HG02571 (cell line): ENCODE results near the gene HCFC1.
A peak's percentile ranks its signal among the peaks of the same experiment; 100 is the strongest.

Experiments used
- ATAC-seq: cut with Tn5 transposase; IDR thresholded peaks from one replicate; pipeline ENCODE4 v1.9.1; 2021; ENCODE audit warnings: mild to moderate bottlenecking, moderate library complexity; ENCODE audit not compliant: unreplicated experiment

HCFC1 gene

DNA sequence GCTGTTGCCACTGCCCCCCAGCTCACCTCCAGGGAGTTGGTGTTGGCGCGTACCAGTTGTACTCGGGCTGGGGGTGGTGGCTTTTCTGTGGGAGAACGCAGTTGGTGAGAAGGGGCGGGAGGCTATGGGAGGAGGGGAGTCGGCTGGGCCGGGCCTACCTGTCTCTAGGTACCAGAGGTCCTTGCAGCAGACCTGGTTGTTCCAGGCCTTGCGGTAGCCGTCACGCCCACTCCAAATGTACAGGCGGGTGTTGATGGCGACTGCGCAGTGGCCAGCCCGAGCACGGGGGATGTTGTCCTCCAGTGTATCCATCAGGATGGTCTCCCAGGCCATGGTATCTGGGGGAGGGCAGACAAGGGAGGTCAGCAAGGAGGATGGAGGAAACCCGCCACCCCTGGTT, 11.5 kb downstream of the HCFC1 start:
- ATAC-seq: no peak

DNA sequence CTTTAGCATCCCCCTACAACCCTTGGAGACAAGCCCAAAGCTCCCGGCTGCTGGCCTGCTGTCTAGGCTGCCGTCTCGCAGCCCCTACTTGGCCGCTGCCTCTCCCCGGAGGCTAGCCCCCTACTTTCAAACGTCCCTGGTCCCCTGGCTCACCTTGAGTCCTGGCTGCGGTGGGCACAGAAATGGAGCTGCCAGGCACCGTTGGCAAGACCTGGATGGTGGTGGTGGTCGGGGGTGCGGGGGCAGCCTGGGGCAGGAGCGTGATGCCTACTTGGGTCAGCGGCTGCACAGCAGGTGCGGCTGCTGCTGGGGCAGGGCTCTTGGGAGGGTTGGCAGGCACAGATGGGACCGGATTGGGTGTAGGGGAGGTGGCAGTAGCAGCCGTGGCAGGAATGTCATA, 12.0 kb downstream of the HCFC1 start:
- no peak for ATAC-seq

DNA sequence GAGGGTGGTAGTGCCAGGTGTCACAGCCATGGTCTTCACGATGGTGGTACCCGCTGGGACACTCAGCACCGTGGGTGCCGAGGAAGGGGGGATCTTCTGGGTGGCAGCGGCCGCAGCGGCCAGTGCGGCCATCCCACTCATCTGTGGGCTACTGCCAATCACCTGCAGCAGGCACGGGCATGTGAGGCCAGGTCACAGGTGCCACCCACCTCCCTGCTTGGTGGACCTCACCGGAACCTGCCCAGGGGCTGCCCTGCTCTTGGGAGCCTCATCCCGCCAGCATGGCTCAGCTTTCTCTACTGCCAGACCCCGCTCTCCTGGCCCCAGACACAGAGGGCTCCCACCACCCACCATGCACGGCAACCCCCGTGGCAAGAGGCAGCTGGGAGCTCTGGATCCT, 13.0 kb downstream of the HCFC1 start:
- ATAC-seq: no peak

DNA sequence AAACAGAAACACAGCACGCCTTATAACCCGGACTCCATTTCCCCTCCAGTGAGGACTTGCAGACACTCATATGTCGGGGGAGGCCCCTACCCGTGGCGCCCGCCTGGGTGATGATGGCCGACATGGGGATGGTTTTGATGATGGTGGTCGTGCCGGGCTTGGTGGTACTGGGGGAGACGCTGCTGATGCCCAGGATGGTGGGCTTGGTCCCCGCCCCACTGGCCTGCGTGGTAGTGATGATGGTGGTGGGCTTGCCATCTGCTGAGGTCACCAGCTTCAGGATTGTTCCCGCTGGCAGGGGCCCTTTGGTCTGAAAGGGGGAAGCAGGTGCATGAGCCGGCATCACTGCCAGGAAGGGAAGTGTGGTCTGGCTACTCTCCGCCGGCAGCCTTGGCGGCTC, 14.4 kb downstream of the HCFC1 start:
- ATAC-seq: no peak

GRCh38 chrX:153956044-153956907, 15.3 kb downstream of the HCFC1 start:
- no peak for ATAC-seq

DNA sequence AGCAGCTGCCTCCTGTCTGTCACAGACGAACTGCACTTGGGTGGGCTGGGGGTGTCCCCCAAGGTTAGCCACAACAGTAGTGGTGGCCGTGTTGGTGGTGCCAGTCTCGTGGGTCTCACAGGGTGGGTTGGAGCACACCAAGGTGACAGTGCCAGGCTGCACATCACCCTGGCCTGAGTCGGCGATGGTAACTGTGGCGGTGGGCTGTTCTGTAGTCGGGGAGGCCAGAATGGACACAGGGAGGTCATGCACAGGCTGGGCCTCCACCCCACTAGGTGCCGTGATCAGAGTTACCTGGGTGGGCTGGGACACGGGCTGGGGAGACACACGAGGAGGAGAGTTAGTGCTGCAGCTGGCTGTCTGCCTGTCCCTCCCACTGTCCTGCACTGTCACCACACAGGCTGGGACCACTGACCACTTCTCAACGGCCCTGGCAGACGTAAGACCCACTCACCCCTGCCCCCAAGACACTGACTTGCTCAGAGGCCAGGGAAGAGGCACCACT, 16.3 kb downstream of the HCFC1 start:
- no peak for ATAC-seq

- ATAC-seq: no peak
Observed at GRCh38 chrX:153954558-153955227, 16.9 kb downstream of the HCFC1 start.

DNA sequence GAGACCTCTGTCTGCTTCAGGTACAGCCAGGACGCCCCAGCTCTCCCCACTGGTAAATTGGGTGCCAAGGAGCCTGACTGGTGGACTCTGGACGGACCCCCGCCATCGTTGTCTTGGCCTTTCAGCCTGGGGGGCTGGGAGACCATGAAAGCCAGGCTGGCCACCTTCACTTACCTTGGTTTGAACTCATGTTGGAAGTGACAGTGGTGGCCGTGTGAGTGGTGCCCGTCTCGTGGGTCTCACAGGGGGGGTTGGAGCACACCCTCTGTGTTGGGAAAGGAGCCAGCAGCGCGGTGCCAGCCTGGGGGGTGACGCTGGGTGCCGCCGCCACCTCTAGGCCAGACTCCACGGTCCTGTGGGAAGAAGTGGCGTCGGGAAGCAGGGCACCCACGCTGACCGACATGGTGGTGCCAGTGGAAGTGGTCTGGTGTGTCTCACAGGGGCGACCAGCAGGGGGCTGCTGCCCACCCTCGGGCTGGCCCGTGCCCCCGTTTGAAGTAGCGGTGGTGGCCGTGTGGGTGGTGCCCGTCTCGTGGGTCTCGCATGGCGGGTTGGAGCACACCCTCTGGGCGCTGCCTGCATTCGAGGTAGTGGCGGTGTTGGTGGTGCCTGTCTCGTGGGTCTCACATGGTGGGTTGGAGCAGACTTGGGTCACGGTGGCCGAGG, 17.6 kb downstream of the HCFC1 start:
- ATAC-seq: no peak

- no peak for ATAC-seq
Observed at GRCh38 chrX:153953342-153953830, 18.2 kb downstream of the HCFC1 start.

- no peak for ATAC-seq
Observed at GRCh38 chrX:153952373-153953026, 19.1 kb downstream of the HCFC1 start.

DNA sequence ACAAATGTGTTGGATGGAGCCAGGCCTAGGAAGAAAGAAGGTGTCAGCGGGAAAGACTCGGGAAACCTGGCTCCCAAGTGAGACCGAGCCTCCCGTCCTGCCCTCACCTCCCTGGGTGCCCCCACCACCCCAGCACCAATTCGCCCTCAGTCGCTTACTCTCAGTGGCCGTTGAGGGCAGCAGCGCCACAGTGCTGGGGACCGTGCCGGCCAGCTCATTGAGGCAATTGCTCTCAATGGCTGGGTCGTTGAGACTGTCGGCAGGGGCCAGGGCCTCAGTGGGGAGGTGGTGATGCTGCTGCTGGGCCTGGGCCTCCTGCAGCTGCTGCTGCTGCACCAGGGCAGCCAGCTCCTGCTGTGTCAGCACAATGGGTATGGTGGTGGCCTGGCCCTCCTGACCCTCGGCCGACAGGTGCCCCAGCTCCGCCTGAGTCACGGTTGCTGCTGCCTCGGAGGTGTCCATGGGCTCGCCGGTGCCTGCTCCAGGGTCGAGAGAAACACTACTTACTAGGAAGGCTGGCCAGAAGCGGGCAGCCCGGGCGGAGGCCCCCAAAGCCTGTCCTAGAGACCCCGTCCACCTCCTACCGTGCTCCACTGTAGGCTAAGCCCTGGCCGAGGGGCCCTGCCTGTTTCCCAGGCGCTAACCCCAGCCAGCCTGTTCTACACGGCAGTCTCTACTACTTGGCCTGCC, 19.8 kb downstream of the HCFC1 start:
- no peak for ATAC-seq

DNA sequence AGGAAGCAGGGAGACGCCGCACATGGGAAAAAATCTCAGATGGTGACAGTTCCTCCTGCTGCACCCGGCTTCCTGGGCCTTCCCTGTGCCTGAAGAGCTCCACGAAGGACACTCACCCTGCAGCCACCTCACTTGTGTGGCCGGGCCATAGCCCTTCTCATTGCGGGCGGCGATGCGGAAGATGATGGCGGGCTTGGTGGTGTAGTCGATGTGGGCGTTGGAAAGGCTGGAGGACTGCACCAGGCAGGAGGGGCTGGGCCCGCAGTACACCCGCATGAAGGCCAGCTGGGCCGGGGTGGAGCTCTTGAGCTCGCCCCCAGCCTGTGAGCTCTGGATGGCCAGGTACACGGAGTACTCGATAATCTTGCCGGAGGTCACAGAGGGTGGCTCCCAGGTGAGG, 21.5 kb downstream of the HCFC1 start:
- no peak for ATAC-seq

DNA sequence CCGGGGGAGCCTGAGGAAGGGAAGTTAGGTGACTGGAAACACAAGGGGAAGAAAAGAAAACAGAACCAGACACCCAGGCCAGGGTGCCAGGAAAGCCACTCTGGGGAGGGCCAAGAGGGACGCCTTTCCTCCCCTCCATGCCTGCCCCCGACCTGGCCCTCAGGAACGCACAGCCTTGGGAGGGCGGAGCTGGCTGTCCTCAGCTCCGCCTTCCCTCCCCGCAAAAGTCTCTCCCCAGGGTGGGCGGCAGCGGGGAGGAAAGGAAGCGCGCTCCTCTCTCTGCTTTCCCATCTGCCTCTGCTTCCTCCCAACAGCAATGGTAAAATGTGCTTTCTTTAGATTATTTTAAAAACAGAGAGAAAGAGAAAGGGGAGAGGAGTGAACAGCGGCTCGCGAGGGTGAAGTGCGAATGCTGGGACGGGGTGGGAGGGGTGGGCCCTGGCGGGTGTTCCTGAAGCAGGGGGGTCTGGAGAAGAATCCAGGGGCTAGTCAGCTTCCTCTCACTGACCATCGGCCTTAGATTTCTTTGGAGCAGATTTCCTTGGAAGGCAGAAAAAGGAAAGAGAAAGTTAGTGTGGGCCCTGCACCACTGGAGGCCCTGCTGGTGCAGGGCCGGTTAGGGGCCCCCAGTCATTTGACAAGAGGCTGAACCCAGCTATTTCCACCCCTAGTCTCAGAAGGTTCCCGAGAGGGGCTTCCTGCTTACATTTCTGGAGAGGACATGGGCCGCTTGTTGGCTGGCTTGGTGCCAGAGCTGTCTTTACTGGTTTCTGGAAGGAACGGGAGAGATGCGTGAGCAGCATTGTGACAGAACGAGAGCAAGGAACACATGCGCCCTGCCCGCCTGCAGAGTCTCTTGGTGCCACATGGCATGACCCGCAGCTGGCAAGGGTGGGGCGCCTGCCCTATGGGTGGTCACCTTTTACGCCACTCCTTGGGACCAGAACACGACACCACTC, 22.5 kb downstream of the HCFC1 start:
- no peak for ATAC-seq

- no peak for ATAC-seq
Observed at GRCh38 chrX:153948002-153948466, 23.6 kb downstream of the HCFC1 start.

GRCh38 chrX:153947009-153947769, 24.4 kb downstream of the HCFC1 start:
- peak; percentile 55 for ATAC-seq

DNA sequence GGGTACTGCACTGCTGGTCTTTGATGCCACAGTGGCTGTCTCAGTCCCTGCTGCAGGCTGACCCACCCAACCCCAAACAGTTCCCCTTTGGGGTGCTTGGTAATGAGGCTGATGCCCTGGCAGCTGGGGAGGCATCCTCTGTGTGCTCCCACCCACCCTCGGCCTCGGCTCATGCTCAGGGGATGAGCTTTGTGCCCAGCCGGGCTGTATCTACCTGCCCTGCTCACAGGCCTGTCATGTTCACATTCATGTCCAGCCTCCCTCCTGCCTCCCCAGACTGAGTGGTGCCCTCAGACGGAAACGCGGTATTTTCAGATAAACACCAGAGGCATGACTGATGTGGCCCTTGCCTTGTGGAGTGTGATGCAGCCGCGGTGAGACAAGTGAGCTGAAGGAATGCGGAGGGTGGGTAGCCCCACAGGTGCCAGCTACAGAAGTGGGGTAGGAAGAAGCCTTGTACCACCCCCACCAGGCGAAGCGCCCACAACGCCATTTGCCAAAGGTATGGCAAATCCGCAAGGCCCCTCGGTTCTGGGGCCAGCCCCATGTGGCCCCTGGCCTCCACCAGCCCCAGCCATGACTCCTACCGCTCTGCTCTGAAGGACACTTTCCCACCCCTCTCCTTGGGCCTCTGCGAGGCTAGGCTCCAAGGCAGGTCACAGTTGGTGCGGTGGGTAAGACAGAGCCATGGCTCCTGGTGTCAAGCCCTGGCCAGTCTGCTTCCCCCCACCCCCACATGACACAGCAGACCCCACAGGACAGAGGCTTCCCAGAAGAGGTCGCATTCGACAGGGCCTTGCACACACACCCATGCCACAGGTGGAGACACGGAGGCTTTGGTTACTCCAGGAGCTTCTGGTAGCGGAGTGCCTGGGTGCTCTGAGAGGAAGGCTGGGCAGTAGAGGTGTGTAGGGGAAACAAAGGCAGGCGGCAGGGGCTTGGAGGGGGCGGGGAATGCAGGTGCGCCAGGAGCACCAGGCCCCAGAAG, 25.4 kb downstream of the HCFC1 start:
- no peak for ATAC-seq

DNA sequence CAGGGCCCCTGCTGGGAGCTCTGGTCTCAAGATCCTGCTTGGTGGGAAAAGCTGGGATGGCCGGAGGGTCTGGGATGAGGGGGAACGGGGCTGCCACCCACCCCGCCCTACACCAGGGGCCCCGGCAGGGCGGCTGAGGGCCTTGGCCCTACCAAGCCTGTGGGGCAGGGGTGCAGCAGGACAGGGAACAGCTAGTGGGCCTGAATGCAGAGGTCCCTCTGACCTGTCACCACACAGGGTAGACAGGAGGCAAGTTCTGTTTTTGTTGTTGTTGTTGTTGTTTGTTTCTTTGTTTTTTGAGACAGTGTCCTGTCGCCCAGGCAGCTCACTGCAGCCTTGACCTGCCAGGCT, 26.8 kb downstream of the HCFC1 start:
- no peak for ATAC-seq
